Panc1 (cell line): ENCODE data around the gene GOLGA6L2.

Experiments used
- CTCF ChIP-seq: fragments of 450-650 bp; IDR thresholded peaks from 2 replicates; pipeline ENCODE4 v1.5.1; 2017; ENCODE audit warnings: mild to moderate bottlenecking
- POLR2AphosphoS5 ChIP-seq: IDR thresholded peaks from 2 replicates; pipeline ENCODE4 v1.6.1; 2012; ENCODE audit warnings: mild to moderate bottlenecking, low read depth, low read length, moderate library complexity
- REST ChIP-seq, 2 experiments: IDR thresholded peaks; 2 replicates each; pipeline ENCODE4 v1.6.1; 2011 to 2012; ENCODE audit warnings: low read depth in 2 of 2, control low read depth in 1 of 2, low read length in 1 of 2, mild to moderate bottlenecking in 1 of 2, moderate library complexity in 1 of 2; ENCODE audit not compliant: insufficient read depth in 1 of 2
- SIN3A ChIP-seq: IDR thresholded peaks from 2 replicates; pipeline ENCODE4 v1.6.1; 2012; ENCODE audit warnings: low read depth, mild to moderate bottlenecking, low read length, moderate library complexity, borderline replicate concordance; ENCODE audit not compliant: insufficient read depth
- TCF7L2 ChIP-seq: IDR thresholded peaks from 2 replicates; pipeline ENCODE4 v1.6.1; 2011; ENCODE audit warnings: mild to moderate bottlenecking, low read depth, low read length, inconsistent platforms

- TF ChIP-seq CTCF (no peak), TCF7L2 (no peak), POLR2AphosphoS5 (no peak), SIN3A (no peak), REST (IDR thresholded peaks at IDR 0.05; ENCODE audit: insufficient read depth in 1 of 2, low read depth in 2 of 2, low read length in 1 of 2) (no peak)
Measured at GRCh38 chr15:23401627-23402026, 45.4 kb downstream of the GOLGA6L2 start.
